ENCODE measurements around the gene PTAR1. TPM values are rescaled to one million over a fixed set of nuclear protein-coding genes. Genes with fewer than 3 reads are reported as not detected.

The PTAR1 gene, protein sequence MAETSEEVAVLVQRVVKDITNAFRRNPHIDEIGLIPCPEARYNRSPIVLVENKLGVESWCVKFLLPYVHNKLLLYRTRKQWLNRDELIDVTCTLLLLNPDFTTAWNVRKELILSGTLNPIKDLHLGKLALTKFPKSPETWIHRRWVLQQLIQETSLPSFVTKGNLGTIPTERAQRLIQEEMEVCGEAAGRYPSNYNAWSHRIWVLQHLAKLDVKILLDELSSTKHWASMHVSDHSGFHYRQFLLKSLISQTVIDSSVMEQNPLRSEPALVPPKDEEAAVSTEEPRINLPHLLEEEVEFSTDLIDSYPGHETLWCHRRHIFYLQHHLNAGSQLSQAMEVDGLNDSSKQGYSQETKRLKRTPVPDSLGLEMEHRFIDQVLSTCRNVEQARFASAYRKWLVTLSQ
- total RNA-seq: 100 to 1,000 TPM in 1 of 4 donors, 10 to 100 TPM in 3; 30.8 to 131 (median 94.5) TPM

DNA sequence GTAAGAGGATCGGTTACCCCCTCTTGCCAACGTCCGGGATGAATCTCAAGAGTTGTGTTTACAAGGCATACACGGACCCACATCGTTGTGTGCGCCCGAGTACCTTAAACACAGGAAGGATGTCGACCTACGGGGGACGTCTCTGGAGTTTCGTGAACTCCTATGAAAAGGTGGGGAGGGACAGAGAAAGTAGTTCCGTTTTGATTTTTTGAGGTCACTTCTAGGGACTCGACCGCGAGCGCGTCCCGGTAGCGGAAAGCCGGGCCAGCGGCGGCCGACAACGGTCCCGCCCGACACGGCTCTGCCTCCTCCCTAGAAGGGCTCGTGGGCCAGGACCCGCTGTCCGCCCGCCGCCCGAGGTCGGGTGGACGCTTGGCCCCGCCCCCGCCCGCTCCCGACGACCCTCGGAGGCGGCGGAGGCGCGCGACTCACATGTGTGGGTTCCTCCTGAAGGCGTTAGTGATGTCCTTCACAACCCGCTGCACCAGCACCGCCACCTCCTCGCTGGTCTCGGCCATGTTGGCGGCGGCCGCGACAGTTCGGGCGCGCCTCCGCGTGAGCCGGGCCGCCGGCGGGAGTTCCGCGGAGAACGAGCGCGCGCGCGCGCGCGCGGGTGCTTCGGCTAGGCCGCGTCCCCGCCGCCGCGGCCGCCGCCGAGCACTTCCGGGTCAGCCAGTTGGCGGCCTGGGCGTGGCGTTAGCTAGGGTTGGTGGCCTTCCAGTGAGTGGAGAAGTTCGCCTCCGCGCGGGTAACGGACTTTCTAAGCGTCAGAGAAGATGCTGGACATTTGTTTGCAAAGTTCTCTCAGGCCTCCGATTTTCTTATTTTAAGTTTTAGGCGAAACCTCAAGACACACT lies at the start of gene PTAR1:
PTAR1 (minus strand) TSS at position 591 of the 857 bp plus-strand sequence; CDS start at position 518, 73 bp downstream.
- peak; percentile 94 for DNase-seq
- intact Hi-C loops (cut with DNase I; ENCODE audit: low total_unique reads): no loop called here
- Histone ChIP-seq H3K27me3 (no peaks in the 10 kb centered on the region), H3K27ac (peak within 1 kb of the TSS; percentile 98 to 99 (median 98)), H3K36me3 (no peaks in the 10 kb centered on the region), H3K9me3 (no peaks in the 10 kb centered on the region), H3K4me1 (peaks cover 9 to 37% (median 15%) of the 10 kb centered on the region in 4 donors), H3K4me3 (peak within 1 kb of the TSS; percentile 80 to 98 (median 88))
- TF ChIP-seq POLR2A (IDR thresholded peaks at IDR 0.05) (peak; percentile 62), EP300 (IDR thresholded peaks at IDR 0.05; ENCODE audit: low read depth) (no peak), POLR2AphosphoS5 (IDR thresholded peaks at IDR 0.05) (peak; percentile 57 to 86 (median 81))
- WGBS, 2 donors (ENCODE audit: low coverage in 1 of 2): 1% methylated on average over 62 of the region's 98 CpGs; no CpG with 5 or more reads in 1 of the 2 donors
- in situ Hi-C loops (cut with MboI; ENCODE audit: low pct_ligation_motif_present in 1 of 4, low pct_unique_long_range_greater_than_20kb in 1 of 4, low sequenced_read_pairs in 3 of 4): no loop called here

DNA sequence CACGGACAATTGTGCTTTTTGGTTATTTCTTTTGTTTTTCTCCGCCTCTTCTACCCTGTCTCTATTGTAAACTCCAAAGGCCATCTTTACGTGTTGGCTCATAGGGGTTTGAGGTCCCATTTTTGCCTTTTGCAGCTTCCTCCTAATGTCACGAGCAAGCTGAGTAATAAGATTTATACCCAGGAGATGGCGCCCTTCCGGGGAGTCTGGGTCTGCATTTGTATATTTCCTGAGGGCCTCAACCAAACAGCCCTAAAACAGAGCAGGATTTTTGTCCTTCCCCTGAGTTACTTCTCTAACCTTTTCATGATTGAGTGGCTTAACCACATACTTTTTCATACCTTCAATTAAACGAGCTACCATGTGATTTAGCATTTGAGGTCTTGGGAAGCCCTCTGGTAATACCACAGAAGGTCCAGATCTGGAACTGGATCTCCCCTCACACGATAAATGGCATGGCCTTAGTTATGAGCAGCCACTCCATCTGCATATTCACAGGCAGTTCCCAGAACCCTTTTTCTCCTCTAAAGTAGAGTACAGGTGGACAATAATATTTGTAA lies 49.6 kb upstream of the PTAR1 start:
- no peak for DNase-seq
- Histone ChIP-seq H3K9me3 (no peaks in the 10 kb centered on the region), H3K4me1 (peaks cover 0 to 38% (median 8%) of the 10 kb centered on the region in 4 donors), H3K27me3 (no peaks in the 10 kb centered on the region), H3K27ac (no peak overlapping the region), H3K36me3 (no peaks in the 10 kb centered on the region), H3K4me3 (no peak overlapping the region)
- TF ChIP-seq, protein P1, sequence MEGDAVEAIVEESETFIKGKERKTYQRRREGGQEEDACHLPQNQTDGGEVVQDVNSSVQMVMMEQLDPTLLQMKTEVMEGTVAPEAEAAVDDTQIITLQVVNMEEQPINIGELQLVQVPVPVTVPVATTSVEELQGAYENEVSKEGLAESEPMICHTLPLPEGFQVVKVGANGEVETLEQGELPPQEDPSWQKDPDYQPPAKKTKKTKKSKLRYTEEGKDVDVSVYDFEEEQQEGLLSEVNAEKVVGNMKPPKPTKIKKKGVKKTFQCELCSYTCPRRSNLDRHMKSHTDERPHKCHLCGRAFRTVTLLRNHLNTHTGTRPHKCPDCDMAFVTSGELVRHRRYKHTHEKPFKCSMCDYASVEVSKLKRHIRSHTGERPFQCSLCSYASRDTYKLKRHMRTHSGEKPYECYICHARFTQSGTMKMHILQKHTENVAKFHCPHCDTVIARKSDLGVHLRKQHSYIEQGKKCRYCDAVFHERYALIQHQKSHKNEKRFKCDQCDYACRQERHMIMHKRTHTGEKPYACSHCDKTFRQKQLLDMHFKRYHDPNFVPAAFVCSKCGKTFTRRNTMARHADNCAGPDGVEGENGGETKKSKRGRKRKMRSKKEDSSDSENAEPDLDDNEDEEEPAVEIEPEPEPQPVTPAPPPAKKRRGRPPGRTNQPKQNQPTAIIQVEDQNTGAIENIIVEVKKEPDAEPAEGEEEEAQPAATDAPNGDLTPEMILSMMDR (IDR thresholded peaks at IDR 0.05): no peak
- TF ChIP-seq POLR2A (IDR thresholded peaks at IDR 0.05) (no peak), POLR2AphosphoS5 (IDR thresholded peaks at IDR 0.05) (no peak), EP300 (IDR thresholded peaks at IDR 0.05; ENCODE audit: low read depth) (no peak)
- intact Hi-C loops (cut with DNase I; ENCODE audit: low total_unique reads): no loop called here
- WGBS, 2 donors (ENCODE audit: low coverage in 1 of 2): 71 to 86% methylated on average over 4 to 8 of the region's 8 CpGs
- in situ Hi-C loops (cut with MboI; ENCODE audit: low pct_ligation_motif_present in 1 of 4, low pct_unique_long_range_greater_than_20kb in 1 of 4, low sequenced_read_pairs in 3 of 4): no loop called here

DNA sequence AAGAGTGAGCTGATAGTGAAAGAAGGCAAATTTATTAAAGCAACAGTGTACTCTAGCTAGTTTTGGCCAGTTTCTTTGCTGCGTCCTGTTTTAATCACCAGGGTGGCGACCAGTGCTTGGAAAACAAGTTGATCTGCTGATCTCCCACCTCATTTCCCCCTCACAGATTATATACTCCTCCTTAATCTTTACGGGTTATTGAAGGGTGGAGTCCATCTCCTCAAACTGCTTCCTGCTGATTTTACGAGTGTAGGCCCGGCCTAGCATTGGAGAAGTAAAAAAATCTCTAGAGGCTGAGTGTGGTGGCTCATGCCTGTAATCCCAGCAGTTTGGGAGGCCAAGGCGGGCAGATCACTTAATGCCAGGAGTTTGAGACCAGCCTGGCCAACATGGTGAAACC lies 46.8 kb upstream of the PTAR1 start:
- H3K4me3 ChIP-seq: no peak overlapping the region
- peak; percentile 41 for DNase-seq
- H3K36me3 ChIP-seq: no peaks in the 10 kb centered on the region
- H3K4me1 ChIP-seq: peaks cover 0 to 30% (median 5%) of the 10 kb centered on the region in 4 donors
- intact Hi-C loops (cut with DNase I; ENCODE audit: low total_unique reads) (no loop called here), in situ Hi-C loops (cut with MboI; ENCODE audit: low pct_ligation_motif_present in 1 of 4, low pct_unique_long_range_greater_than_20kb in 1 of 4, low sequenced_read_pairs in 3 of 4) (no loop called here)
- no peaks in the 10 kb centered on the region for H3K9me3 ChIP-seq
- no peak for TF ChIP-seq POLR2A (IDR thresholded peaks at IDR 0.05)
- peak in 1 of 3 donors; percentile 8 for TF ChIP-seq POLR2AphosphoS5 (IDR thresholded peaks at IDR 0.05)
- TF ChIP-seq EP300 (IDR thresholded peaks at IDR 0.05; ENCODE audit: low read depth): no peak
- TF ChIP-seq, protein P1 (IDR thresholded peaks at IDR 0.05): no peak
- no peaks in the 10 kb centered on the region for H3K27me3 ChIP-seq
- 40 to 88% methylated on average over 1 to 6 of the region's 6 CpGs for WGBS, 2 donors (ENCODE audit: low coverage in 1 of 2)
- H3K27ac ChIP-seq: peak overlapping the region; percentile 65 to 86 (median 80)

DNA sequence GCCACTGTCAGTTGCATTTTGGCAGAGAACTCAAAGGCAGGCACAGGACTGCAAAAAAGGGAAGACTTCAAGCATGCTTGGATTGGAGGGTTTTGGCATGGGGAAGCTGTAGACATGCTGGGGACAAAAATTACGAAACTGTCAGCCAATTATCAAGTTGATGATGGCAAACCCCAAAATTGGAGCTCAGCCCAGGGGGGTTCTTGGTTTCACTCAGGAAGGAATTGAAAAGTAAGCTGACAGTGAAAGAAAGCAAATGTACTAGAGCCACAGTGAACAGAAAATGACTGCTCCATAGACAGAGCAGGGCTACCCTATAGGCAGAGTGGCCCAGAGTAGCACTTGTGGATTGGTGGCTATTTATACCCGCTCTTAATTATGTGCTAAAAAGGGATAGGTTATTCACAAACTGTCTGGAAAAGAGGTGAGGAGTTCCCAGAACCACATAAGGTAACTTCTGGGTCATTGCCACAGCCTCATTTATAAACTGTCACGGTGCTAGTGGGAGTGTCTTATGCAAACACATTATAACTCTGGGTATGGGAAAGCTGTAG lies 46.2 kb upstream of the PTAR1 start:
- Histone ChIP-seq H3K27ac (peak overlapping the region; percentile 65 to 86 (median 80)), H3K9me3 (no peaks in the 10 kb centered on the region), H3K27me3 (no peaks in the 10 kb centered on the region), H3K36me3 (no peaks in the 10 kb centered on the region), H3K4me1 (peaks cover 0 to 25% (median 5%) of the 10 kb centered on the region in 4 donors), H3K4me3 (no peak overlapping the region)
- DNase-seq: peak; percentile 26
- intact Hi-C loops (cut with DNase I; ENCODE audit: low total_unique reads): no loop called here
- TF ChIP-seq EP300 (IDR thresholded peaks at IDR 0.05; ENCODE audit: low read depth): no peak
- TF ChIP-seq, protein P1 (IDR thresholded peaks at IDR 0.05): no peak
- TF ChIP-seq POLR2A (IDR thresholded peaks at IDR 0.05): no peak
- no peak for TF ChIP-seq POLR2AphosphoS5 (IDR thresholded peaks at IDR 0.05)
- 44 to 46% methylated on average over 3 of the region's 3 CpGs for WGBS, 2 donors (ENCODE audit: low coverage in 1 of 2)
- in situ Hi-C loops (cut with MboI; ENCODE audit: low pct_ligation_motif_present in 1 of 4, low pct_unique_long_range_greater_than_20kb in 1 of 4, low sequenced_read_pairs in 3 of 4): no loop called here

All from transverse colon (tissue), 4 donors.